HepG2 (cell line): Measurements from ENCODE around the gene FDXACB1. TPM values are rescaled to one million over a fixed set of nuclear protein-coding genes. Genes with fewer than 3 reads are reported as not detected.
A peak's percentile ranks its signal among the peaks of the same experiment; 100 is the strongest.

Experiments
- AFF4 ChIP-seq: sonication (generic); formaldehyde crosslinking; IDR thresholded peaks from 2 replicates; pipeline ENCODE4 v1.4.0; 2020; ENCODE audit warnings: missing genetic modification reagents
- AGO2 ChIP-seq: fragments of 200-400 bp; formaldehyde crosslinking; optimal IDR thresholded peaks from 2 replicates; pipeline ENCODE3; 2017; ENCODE audit warnings: mild to moderate bottlenecking, low read depth, low read length, moderate library complexity
- ATAD3A ChIP-seq: sonication (generic); formaldehyde crosslinking; IDR thresholded peaks from 2 replicates; pipeline ENCODE4 v1.4.0; 2020; ENCODE audit warnings: missing genetic modification reagents
- CSRNP1 ChIP-seq: sonication (generic); formaldehyde crosslinking; IDR thresholded peaks from 2 replicates; pipeline ENCODE4 v1.8.1; 2023; ENCODE audit warnings: mild to moderate bottlenecking, missing genetic modification reagents
- DBP ChIP-seq: sonication (generic); formaldehyde crosslinking; IDR thresholded peaks from 2 replicates; pipeline ENCODE4 v1.4.0; 2020; ENCODE audit warnings: missing genetic modification reagents; ENCODE audit errors: not compliant biosample characterization
- GFI1 ChIP-seq: sonication (generic); formaldehyde crosslinking; IDR thresholded peaks from 2 replicates; pipeline ENCODE4 v1.5.0; 2020; ENCODE audit warnings: missing genetic modification reagents, mild to moderate bottlenecking, borderline replicate concordance
- HNRNPL ChIP-seq: fragments of 200-400 bp; formaldehyde crosslinking; IDR thresholded peaks from 2 replicates; pipeline ENCODE4 v1.6.1; 2017; ENCODE audit warnings: mild to moderate bottlenecking, low read depth, low read length
- KLF9 ChIP-seq: IDR thresholded peaks from 2 replicates; pipeline ENCODE4 v1.6.1; 2016; ENCODE audit warnings: low read depth
- MBNL3 ChIP-seq: fragments of 250-450 bp; sonication (Bioruptor Pico); conservative IDR thresholded peaks from 2 replicates; pipeline ENCODE4 v1.8.0; 2022; ENCODE audit warnings: mild to moderate bottlenecking, inconsistent platforms
- MLX ChIP-seq: IDR thresholded peaks from 2 replicates; pipeline ENCODE4 v1.6.1; 2016
- SALL2 ChIP-seq: sonication (generic); formaldehyde crosslinking; IDR thresholded peaks from 2 replicates; pipeline ENCODE4 v1.8.1; 2023; ENCODE audit warnings: mild to moderate bottlenecking, missing genetic modification reagents, inconsistent platforms
- SMAD1 ChIP-seq: sonication (generic); formaldehyde crosslinking; IDR thresholded peaks from 2 replicates; pipeline ENCODE4 v1.4.0; 2020; ENCODE audit warnings: missing genetic modification reagents, low read depth, mild to moderate bottlenecking, borderline replicate concordance
- SMAD3 ChIP-seq: sonication (generic); formaldehyde crosslinking; IDR thresholded peaks from 2 replicates; pipeline ENCODE4 v1.4.0; 2020; ENCODE audit warnings: missing genetic modification reagents
- TCF7 ChIP-seq: sonication (generic); IDR thresholded peaks from 2 replicates; pipeline ENCODE4 v1.6.1; 2016; ENCODE audit warnings: antibody characterized with exemption, low read depth
- ZFP82 ChIP-seq: sonication (generic); formaldehyde crosslinking; IDR thresholded peaks from 2 replicates; pipeline ENCODE4 v1.5.1; 2020; ENCODE audit warnings: mild to moderate bottlenecking, missing genetic modification reagents, borderline replicate concordance
- ZMYM3 ChIP-seq: sonication (generic); formaldehyde crosslinking; IDR thresholded peaks from 2 replicates; pipeline ENCODE4 v1.5.1; 2020; ENCODE audit warnings: mild to moderate bottlenecking, missing genetic modification reagents
- ZNF18 ChIP-seq: sonication (generic); formaldehyde crosslinking; IDR thresholded peaks from 2 replicates; pipeline ENCODE4 v1.8.0; 2022; ENCODE audit warnings: mild to moderate bottlenecking, missing genetic modification reagents; ENCODE audit not compliant: insufficient replicate concordance
- ZNF260 ChIP-seq: sonication (generic); formaldehyde crosslinking; IDR thresholded peaks from 2 replicates; pipeline ENCODE4 v1.4.0; 2020; ENCODE audit warnings: missing genetic modification reagents, low read depth, mild to moderate bottlenecking, borderline replicate concordance
- ZNF335 ChIP-seq: sonication (generic); formaldehyde crosslinking; IDR thresholded peaks from 2 replicates; pipeline ENCODE4 v1.4.0; 2020; ENCODE audit warnings: missing genetic modification reagents
- ZNF562 ChIP-seq: sonication (generic); formaldehyde crosslinking; IDR thresholded peaks from 2 replicates; pipeline ENCODE4 v1.8.0; 2022; ENCODE audit warnings: missing genetic modification reagents, borderline replicate concordance
- ZNF569 ChIP-seq: sonication (generic); formaldehyde crosslinking; IDR thresholded peaks from 2 replicates; pipeline ENCODE4 v1.5.0; 2020; ENCODE audit warnings: mild to moderate bottlenecking, missing genetic modification reagents, moderate library complexity, borderline replicate concordance
- ZNF598 ChIP-seq: sonication (generic); formaldehyde crosslinking; IDR thresholded peaks from 2 replicates; pipeline ENCODE4 v1.5.1; 2020; ENCODE audit warnings: mild to moderate bottlenecking, missing genetic modification reagents, borderline replicate concordance
- ZNF709 ChIP-seq: sonication (generic); formaldehyde crosslinking; IDR thresholded peaks from 2 replicates; pipeline ENCODE4 v1.5.0; 2020; ENCODE audit warnings: mild to moderate bottlenecking, missing genetic modification reagents
- ZSCAN30 ChIP-seq: sonication (generic); formaldehyde crosslinking; IDR thresholded peaks from 2 replicates; pipeline ENCODE4 v1.5.0; 2020; ENCODE audit warnings: mild to moderate bottlenecking, missing genetic modification reagents
- polyA plus RNA-seq, 8 experiments: library from polyadenylated mRNA; depleted of rRNA in 3 of 8; stranded (reverse) in 7 of 8; unstranded in 1 of 8; fragments of >200 nt; fragmentation: Illumina TruSeq in 4 of 8; extraction: Trizol in 4 of 8; gene quantifications; 2 replicates each; pipeline versions ENCODE4 v1.2.1 to v1.2.3, GENCODE V29; 2011 to 2016; ENCODE audit warnings: low read depth in 4 of 8, missing spikeins in 1 of 8, mixed read lengths in 1 of 8; ENCODE audit not compliant: insufficient read depth in 1 of 8
- total RNA-seq, 5 experiments: library from RNA; depleted of rRNA; stranded (reverse); fragments of >200 nt; fragmentation: Illumina TruSeq; extraction: Trizol; gene quantifications; 2 replicates each; pipeline ENCODE4 v1.2.3, GENCODE V29; 2016; ENCODE audit warnings: low read depth in 1 of 5

The FDXACB1 gene
- total and polyA plus RNA-seq, 2 of the 13 experiments (the other 11 are each of a cell fraction or from before 2014, with no cell fraction given), result 1.1 to 3.4 TPM

GRCh38 chr11:111840143-111840542 is 38.8 kb downstream of the FDXACB1 start (continued):
- TF ChIP-seq ZSCAN30 (CRISPR knock-in tag), result no peak
- TF ChIP-seq MBNL3 (CRISPR knock-in tag), result no peak
- no peak for TF ChIP-seq CSRNP1 (CRISPR knock-in tag)
- TF ChIP-seq ZFP82 (CRISPR knock-in tag), result no peak
- TF ChIP-seq AGO2, result no peak
- TF ChIP-seq DBP (CRISPR knock-in tag), result no peak
- no peak for TF ChIP-seq ZNF569 (CRISPR knock-in tag)
- no peak; the same call in 1 of the 2 replicates for TF ChIP-seq AFF4 (CRISPR knock-in tag)
- TF ChIP-seq ZNF598, result no peak
- no peak for TF ChIP-seq ZNF335 (CRISPR knock-in tag)
- no peak for TF ChIP-seq GFI1 (CRISPR knock-in tag)
- 0 out of 2 replicates have a peak, but pooled peaks have one; percentile 51 for TF ChIP-seq SMAD3 (CRISPR knock-in tag)
- TF ChIP-seq HNRNPL, result no peak
- no peak for TF ChIP-seq ZNF709 (CRISPR knock-in tag)
- TF ChIP-seq ZNF18 (CRISPR knock-in tag), result no peak
- no peak for TF ChIP-seq SALL2 (CRISPR knock-in tag)
- no peak for TF ChIP-seq ZNF562 (CRISPR knock-in tag)
- no peak for TF ChIP-seq ATAD3A
- TF ChIP-seq ZMYM3 (CRISPR knock-in tag), result no peak
- TF ChIP-seq TCF7, result peak; percentile 66
- TF ChIP-seq KLF9, result no peak
- TF ChIP-seq SMAD1 (CRISPR knock-in tag), result no peak
- no peak for TF ChIP-seq ZNF260 (CRISPR knock-in tag)
- TF ChIP-seq MLX (CRISPR knock-in tag), result no peak
